Superior temporal gyrus (tissue), 1 donor: Measurements from ENCODE around the gene KIF3A.

Source experiments
- DNase-seq: peaks from one replicate; pipeline ENCODE4 v3.0.0-alpha.2; 2016; ENCODE audit errors: extremely low spot score

Gene KIF3A

DNA sequence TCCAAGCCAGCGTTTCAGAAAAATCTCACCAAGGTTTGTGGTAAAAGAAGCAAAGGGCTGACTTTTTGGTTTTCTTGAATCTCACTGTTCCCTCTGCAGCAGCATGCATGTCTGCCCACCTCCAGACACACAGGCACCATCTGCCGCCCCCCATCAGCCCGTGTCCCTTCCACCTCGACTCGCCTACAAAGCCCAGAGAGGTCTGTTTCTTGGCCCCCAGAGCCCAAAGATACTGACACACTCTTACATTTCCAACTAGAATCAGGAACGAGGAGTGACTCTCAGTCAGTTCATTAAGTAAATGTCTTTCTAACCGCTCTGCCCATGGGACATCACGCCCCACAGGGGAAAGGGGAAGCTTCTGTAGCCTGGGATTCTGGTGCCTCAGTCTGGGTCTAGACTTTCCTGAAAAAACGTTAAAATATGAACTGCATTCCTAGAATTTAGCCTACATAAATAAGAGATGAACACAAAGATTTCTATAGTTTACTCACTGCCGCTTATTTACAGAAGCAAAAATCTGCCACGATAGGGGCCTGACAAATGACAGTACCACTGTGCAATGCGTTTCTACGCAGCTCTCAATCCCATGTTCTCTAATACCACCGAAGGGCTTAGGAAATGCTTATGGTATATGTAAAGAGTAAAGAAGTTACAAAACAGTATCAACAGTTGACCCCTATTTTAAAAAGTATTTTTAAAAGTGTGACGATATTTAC is 59.5 kb downstream of the KIF3A start:
- no peak for DNase-seq

DNA sequence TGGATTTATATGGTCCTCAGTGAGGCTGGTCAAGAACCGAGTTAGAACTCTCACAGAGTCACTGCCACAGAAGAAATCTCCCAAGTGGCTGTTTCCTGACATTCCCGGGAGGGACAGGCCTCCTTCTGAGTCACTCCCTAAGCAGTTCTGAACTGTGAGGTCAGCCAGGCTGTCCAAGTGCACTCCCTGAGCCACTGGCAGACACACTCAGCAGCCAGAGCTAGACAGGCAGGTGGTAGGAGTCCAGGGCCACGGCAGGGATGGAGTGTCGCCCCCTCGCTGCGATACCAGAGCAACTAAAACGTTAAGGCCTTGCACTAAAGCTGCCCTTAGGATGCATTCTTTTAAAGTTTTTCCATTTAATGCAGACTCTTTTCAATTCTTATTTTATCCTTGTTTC is 60.2 kb downstream of the KIF3A start:
- no peak for DNase-seq

DNA sequence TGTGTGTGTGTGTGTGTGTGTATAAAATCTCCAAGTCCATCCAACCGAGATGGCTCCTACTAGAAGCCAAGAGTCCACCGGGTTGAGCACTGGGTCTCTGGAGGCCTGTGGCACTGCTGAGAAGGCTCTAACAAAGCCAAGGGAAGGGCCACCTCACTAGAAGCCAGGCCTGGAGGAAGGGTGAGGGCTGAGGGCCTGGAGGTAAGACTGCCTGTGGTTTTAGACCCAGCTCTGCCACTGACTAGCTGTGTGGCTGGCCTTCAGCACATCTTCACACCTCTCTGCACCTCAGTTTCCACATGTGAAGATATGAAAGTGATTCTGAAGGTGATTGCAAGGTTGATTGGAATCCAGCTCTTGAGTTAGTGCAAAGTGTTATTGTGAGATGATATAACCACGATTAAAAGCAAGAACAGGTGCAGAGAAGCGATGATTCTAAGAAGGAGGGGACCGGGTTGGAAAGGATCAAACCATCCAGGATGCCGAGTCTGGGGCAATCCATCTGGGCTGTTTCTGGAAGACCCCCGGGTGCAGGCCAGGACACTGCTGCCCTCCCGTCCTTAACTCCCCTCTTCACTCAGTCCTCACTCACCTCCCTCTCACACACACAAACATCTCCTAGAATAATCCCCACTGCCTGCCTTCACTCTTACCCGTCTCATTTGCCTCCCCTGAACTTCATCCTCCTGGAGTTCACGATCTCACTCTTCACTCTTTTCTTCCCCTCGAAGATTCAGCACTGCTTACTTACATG is 61.2 kb downstream of the KIF3A start:
- no peak for DNase-seq

GRCh38 chr5:132674671-132675506 is 62.5 kb downstream of the KIF3A start:
- no peak for DNase-seq

DNA sequence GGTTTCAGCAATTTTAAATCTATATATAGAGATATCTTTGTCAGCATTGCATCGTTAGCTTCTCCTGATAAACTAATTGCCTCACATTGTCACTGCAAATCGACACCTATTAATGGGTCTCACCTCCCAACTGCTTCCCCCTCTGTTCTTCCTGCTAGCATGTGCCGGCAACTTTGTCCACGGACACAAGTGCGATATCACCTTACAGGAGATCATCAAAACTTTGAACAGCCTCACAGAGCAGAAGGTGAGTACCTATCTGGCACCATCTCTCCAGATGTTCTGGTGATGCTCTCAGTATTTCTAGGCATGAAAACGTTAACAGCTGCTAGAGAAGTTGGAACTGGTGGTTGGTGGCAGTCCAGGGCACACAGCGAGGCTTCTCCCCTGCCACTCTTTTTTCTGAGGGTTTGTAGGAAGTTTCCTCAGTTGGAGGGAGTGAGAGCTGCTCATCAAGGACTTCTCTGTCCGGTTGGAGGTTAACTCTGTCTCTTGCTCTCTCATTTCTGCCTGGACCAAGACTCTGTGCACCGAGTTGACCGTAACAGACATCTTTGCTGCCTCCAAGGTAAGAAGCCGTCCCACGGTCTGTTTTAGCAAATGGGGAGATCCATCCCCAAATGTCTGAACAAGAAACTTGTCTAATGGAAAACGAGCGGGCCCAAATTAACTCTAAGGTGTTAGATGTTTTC is 63.3 kb downstream of the KIF3A start, which contains the start of gene IL4:
IL4 (plus strand) TSS at position 51 of the 692 bp plus-strand sequence; CDS start at position 113, 62 bp downstream.
- no peak for DNase-seq

GRCh38 chr5:132673488-132673887 is 63.9 kb downstream of the KIF3A start:
- no peak for DNase-seq

DNA sequence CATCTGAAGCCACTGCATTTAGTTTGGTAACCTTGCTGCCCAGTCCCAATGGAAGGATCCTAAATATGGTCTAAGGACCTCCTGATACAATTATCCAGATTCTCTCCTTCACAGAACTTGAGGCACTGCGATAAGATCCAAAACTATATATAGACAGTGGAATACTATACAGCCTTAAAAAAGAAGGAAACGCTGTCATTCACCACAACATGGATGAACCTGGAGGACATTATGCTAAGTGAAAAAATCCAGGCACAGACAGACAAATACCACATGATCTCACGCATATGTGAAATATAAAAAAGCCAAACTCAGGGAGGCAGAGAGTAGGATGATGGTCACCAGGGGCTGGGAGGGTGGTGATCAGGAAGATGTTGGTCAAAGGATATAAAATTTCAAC is 66.3 kb downstream of the KIF3A start:
- DNase-seq: no peak

- no peak for DNase-seq
Observed at GRCh38 chr5:132669966-132670882, 67.1 kb downstream of the KIF3A start.

DNA sequence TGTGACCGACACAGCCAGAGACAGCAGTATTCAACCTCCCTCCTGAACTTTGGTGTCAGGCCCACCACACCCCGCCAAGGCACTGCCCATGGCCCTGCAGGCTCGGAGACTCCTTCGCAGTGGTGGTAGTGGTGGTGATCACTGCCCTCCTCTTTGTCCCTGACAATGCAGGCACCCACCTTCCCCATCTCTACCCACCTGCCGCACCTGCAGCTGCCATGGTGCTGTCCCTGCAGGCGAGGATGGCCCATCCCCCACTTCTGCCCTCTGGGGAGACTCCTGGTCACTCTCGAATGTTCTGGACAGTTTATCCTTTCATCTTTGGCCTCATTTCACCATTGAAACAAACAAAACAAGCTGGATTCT is 67.9 kb downstream of the KIF3A start:
- no peak for DNase-seq

GRCh38 chr5:132668706-132669454 is 68.5 kb downstream of the KIF3A start:
- DNase-seq: no peak

DNA sequence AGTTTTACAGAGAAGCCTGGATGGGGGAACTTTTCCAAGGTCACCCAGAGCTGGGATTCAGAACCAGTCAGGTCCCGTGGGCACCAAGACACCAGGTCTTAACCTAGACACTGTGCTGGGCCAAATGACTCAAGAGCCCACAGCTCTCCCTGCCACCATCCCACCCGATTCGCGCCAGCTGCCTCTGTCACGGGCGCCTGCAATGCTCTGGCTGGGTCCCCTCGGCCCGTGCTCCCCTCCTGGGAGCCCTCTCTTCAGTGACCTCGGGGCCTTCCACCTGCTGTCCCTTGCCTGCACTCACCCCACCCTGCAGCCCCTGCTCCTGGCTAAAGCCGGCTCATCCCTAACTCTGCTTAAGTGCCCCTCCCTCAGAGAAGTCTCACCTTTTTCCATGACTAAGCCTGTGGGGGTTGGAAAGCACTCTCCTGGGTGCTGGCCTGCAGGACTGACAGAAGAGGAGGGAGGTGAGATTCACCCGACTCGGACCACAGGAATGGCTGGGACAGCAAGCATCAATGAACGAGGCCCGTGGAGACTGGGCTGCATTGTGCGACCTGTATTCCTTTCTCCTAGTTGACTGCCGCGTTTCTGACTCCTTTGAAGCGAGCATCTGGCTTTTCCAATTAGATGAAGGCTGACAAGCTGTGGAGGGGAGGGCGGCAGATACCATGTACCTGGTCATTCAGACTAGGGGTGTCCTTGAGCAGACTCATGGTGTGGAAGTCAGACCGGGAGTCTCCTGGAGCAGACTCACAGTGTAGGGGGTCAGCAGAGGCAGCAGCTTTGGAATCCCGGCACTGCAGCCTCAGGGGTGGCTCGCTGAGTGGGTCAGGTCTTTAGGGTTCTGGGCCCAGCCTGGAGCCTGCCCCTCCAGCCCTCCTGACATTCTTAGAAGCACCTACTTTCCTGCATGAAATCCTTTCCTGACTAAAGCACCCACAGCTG is 69.3 kb downstream of the KIF3A start:
- no peak for DNase-seq

- DNase-seq: no peak
Observed at GRCh38 chr5:132667309-132667708, 70.0 kb downstream of the KIF3A start.

DNA sequence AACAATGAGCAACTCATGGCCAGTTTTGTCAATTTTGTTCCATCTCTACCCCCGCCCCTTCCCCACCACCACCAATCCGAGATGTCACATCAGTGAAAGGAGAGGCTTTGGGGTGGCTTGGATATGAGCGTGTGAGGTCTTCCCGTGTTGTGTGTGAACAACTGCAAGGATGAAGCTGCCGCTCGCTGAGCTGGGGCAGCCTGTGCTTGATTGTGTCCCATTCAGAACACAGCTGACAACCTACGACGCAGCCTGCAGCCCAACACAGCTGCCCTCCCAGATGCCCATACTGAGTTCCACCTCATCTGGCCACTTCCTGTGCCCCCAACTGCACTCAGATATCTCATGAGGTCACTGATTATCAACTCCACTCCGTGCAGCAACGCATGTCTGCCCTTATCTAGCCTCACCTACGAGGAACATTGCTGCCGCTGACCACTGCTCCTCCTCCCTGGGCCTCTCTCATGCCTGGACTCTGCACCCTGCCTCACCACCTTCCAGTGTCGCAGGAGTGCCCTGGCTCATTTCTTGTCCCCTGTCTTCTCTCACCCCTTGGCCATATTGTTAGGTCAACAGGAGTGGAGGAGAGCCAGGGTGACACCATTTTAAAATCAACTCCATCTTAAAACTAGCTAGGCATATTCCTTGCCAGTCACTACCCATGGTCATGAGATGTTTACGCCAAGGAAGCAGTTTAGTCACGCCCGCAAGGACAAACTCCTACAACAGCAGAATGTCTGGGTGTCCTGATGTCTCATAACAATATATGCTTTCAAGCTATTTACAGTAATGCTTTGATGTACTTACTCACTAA is 70.8 kb downstream of the KIF3A start:
- DNase-seq: no peak

DNA sequence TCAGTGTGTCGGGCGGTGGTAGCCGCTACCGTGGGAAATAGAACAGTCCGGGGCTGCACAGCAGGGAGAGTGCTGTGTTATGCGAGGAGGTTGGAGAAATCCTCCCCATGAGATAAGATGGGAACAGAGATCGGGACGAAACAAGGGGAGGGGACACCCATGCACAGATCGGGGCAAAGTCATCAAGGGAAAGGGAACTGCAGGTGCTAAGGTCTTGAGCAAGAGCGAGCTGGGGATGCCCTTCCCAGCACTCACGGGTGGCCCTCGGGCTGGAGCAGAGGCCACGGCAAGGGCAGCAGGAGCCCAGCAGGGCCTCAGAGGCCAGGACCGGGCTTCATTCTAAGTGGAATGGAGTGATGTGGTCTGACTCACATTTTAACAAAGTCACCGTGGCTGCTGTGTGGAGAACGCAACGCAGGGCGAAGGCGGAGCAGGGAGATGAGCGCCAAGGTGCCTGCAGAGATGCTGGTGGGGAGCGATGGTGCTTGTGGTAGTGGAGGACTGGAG is 71.7 kb downstream of the KIF3A start:
- no peak for DNase-seq

- no peak for DNase-seq
Observed at GRCh38 chr5:132664696-132665209, 72.6 kb downstream of the KIF3A start.

GRCh38 chr5:132663771-132664695 is 73.3 kb downstream of the KIF3A start:
- DNase-seq: no peak
